Activated CD4-positive, alpha-beta memory T cell treated with anti-CD3 and anti-CD28 coated beads for 36 hours (primary cell): ENCODE data around the gene SPATA2L. TPM values are rescaled to one million over a fixed set of nuclear protein-coding genes. Genes with fewer than 3 reads are reported as not detected.

Experiments
- CTCF ChIA-PET: fragments of 350-600 bp; sonication (Branson Sonifier 250); formaldehyde crosslinking; loops from one replicate; lab custom pipeline; 2021; ENCODE audit warnings: antibody characterized with exemption, inconsistent platforms; lab: Charles Lee
- POLR2A ChIA-PET: fragments of 350-600 bp; sonication (Branson Sonifier 250); formaldehyde crosslinking; loops from one replicate; lab custom pipeline; 2021; ENCODE audit warnings: antibody characterized with exemption; lab: Charles Lee
- DNase-seq: peaks from one replicate; pipeline ENCODE4 v3.0.0-alpha.2; 2020
- H3K27ac Mint-ChIP-seq: one replicate; pipeline ENCODE4 v1.8.0; 2021; ENCODE audit warnings: mixed read lengths
- H3K27me3 Mint-ChIP-seq: one replicate; pipeline ENCODE4 v1.8.0; 2021; ENCODE audit warnings: mixed read lengths
- H3K36me3 Mint-ChIP-seq: one replicate; pipeline ENCODE4 v1.8.0; 2021; ENCODE audit warnings: mixed read lengths
- H3K4me1 Mint-ChIP-seq: one replicate; pipeline ENCODE4 v1.8.0; 2021; ENCODE audit warnings: low read depth, mixed read lengths
- H3K4me3 Mint-ChIP-seq: one replicate; pipeline ENCODE4 v1.8.0; 2021; ENCODE audit warnings: mild to moderate bottlenecking, mixed read lengths
- H3K9me3 Mint-ChIP-seq: one replicate; pipeline ENCODE4 v1.8.0; 2021; ENCODE audit warnings: mixed read lengths
- intact Hi-C: fragments of 100-400 bp; cut with micrococcal nuclease; formaldehyde crosslinking; loops from one replicate; pipeline ENCODE4 v1.15.1; 2023
- total RNA-seq, 2 experiments: library from RNA; stranded (reverse); gene quantifications; one replicate each; pipeline ENCODE4 v1.2.3, GENCODE V29; 2021

Gene SPATA2L
- total RNA-seq, 2 experiments from 2014 or later, result 6.8 to 7.6 TPM

- CTCF ChIA-PET, result interaction anchor here (1.6 to 1.9 kb wide), 2 partner anchors 38 to 123 kb away, joined by 6 to 8 read pairs; no protein-coding TSS in a partner anchor
- intact Hi-C loops, result loop anchor here (5.0 kb wide), 1 partner anchor 36 kb away; the partner anchor contains the start of gene SPATA2L
- POLR2A ChIA-PET, result no interaction called here
- Mint-ChIP-seq H3K4me1 (peaks cover 20% of the 10 kb centered on the region), H3K4me3 (no peak overlapping the region), H3K9me3 (no peaks in the 10 kb centered on the region), H3K27ac (no peak overlapping the region), H3K27me3 (no peaks in the 10 kb centered on the region), H3K36me3 (peaks cover 65% of the 10 kb centered on the region)
- no peak for DNase-seq
Observed at GRCh38 chr16:89738072-89738377, 36.5 kb upstream of the SPATA2L start.

GRCh38 chr16:89737341-89738071, 36.0 kb upstream of the SPATA2L start:
- Mint-ChIP-seq H3K27ac (peak overlapping the region; percentile 45), H3K4me3 (peak overlapping the region; percentile 32), H3K9me3 (no peaks in the 10 kb centered on the region), H3K27me3 (no peaks in the 10 kb centered on the region), H3K36me3 (peaks cover 66% of the 10 kb centered on the region), H3K4me1 (peaks cover 20% of the 10 kb centered on the region)
- intact Hi-C loops, result loop anchor here (2.0 to 5.0 kb wide), 2 partner anchors 15 to 35 kb away; partner anchors contain the start of gene SPATA2L
- POLR2A ChIA-PET, result interaction anchor here (0.6 to 1.2 kb wide), 3 partner anchors 13 to 106 kb away, joined by 3 to 5 read pairs (median 3); no protein-coding TSS in a partner anchor
- peak; percentile 65 for DNase-seq
- CTCF ChIA-PET, result interaction anchor here (1.3 to 1.9 kb wide), 3 partner anchors 32 to 123 kb away, joined by 6 to 11 read pairs (median 8); no protein-coding TSS in a partner anchor

- no peak for DNase-seq
- Mint-ChIP-seq H3K27ac (no peak overlapping the region), H3K9me3 (no peaks in the 10 kb centered on the region), H3K36me3 (peaks cover 73% of the 10 kb centered on the region), H3K27me3 (no peaks in the 10 kb centered on the region), H3K4me3 (no peak overlapping the region), H3K4me1 (peaks cover 29% of the 10 kb centered on the region)
- intact Hi-C loops, result loop anchor here (2.0 to 5.0 kb wide), 2 partner anchors 14 to 34 kb away; partner anchors contain the start of gene SPATA2L
- CTCF ChIA-PET, result interaction anchor here (1.3 to 1.9 kb wide), 3 partner anchors 31 to 124 kb away, joined by 6 to 11 read pairs (median 8); no protein-coding TSS in a partner anchor
- POLR2A ChIA-PET, result interaction anchor here (0.6 to 1.2 kb wide), 2 partner anchors 12 to 107 kb away, joined by 3 to 5 read pairs; no protein-coding TSS in a partner anchor
Observed at GRCh38 chr16:89736554-89736953, 35.0 kb upstream of the SPATA2L start.

- intact Hi-C loops, result no loop called here
Observed at GRCh38 chr16:89733792-89734191, 32.3 kb upstream of the SPATA2L start.

GRCh38 chr16:89733322-89733721, 31.8 kb upstream of the SPATA2L start:
- H3K4me3 Mint-ChIP-seq, result no peak overlapping the region
- peaks cover 58% of the 10 kb centered on the region for H3K36me3 Mint-ChIP-seq
- ChIA-PET CTCF (interaction anchor here (1.3 kb wide), 1 partner anchor 27 kb away, joined by 3 read pairs; no protein-coding TSS in a partner anchor), POLR2A (interaction anchor here (1.1 kb wide), 1 partner anchor 9 kb away, joined by 3 read pairs; no protein-coding TSS in a partner anchor)
- no peaks in the 10 kb centered on the region for H3K9me3 Mint-ChIP-seq
- peaks cover 34% of the 10 kb centered on the region for H3K4me1 Mint-ChIP-seq
- intact Hi-C loops, result no loop called here
- no peak overlapping the region for H3K27ac Mint-ChIP-seq
- no peak for DNase-seq
- H3K27me3 Mint-ChIP-seq, result no peaks in the 10 kb centered on the region

More at GRCh38 chr16:89733792-89734191, 32.3 kb upstream of the SPATA2L start:
- CTCF ChIA-PET, result interaction anchor here (1.3 kb wide), 1 partner anchor 28 kb away, joined by 3 read pairs; no protein-coding TSS in a partner anchor
- POLR2A ChIA-PET, result interaction anchor here (1.1 kb wide), 1 partner anchor 10 kb away, joined by 3 read pairs; no protein-coding TSS in a partner anchor
- Mint-ChIP-seq H3K27me3 (no peaks in the 10 kb centered on the region), H3K27ac (no peak overlapping the region), H3K4me3 (no peak overlapping the region), H3K36me3 (peaks cover 62% of the 10 kb centered on the region), H3K9me3 (no peaks in the 10 kb centered on the region), H3K4me1 (peaks cover 34% of the 10 kb centered on the region)
- DNase-seq, result no peak

GRCh38 chr16:89732918-89733242, 31.4 kb upstream of the SPATA2L start:
- Mint-ChIP-seq H3K9me3 (no peaks in the 10 kb centered on the region), H3K4me1 (peaks cover 34% of the 10 kb centered on the region), H3K27me3 (no peaks in the 10 kb centered on the region), H3K4me3 (no peak overlapping the region), H3K27ac (peak overlapping the region; percentile 42), H3K36me3 (peaks cover 56% of the 10 kb centered on the region)
- intact Hi-C loops, result no loop called here
- POLR2A ChIA-PET, result interaction anchor here (1.1 kb wide), 1 partner anchor 9 kb away, joined by 3 read pairs; no protein-coding TSS in a partner anchor
- no peak for DNase-seq
- CTCF ChIA-PET, result interaction anchor here (1.3 kb wide), 1 partner anchor 27 kb away, joined by 3 read pairs; no protein-coding TSS in a partner anchor

GRCh38 chr16:89732142-89732917, 30.8 kb upstream of the SPATA2L start:
- H3K27me3 Mint-ChIP-seq, result no peaks in the 10 kb centered on the region
- H3K4me1 Mint-ChIP-seq, result peaks cover 34% of the 10 kb centered on the region
- no peak for DNase-seq
- H3K27ac Mint-ChIP-seq, result peak overlapping the region; percentile 42
- ChIA-PET POLR2A (interaction anchor here (0.6 kb wide), 1 partner anchor 241 kb away, joined by 4 read pairs; no protein-coding TSS in a partner anchor), CTCF (interaction anchor here (1.2 kb wide), 1 partner anchor 30 kb away, joined by 3 read pairs; no protein-coding TSS in a partner anchor)
- no peak overlapping the region for H3K4me3 Mint-ChIP-seq
- intact Hi-C loops, result no loop called here
- H3K9me3 Mint-ChIP-seq, result no peaks in the 10 kb centered on the region
- peaks cover 55% of the 10 kb centered on the region for H3K36me3 Mint-ChIP-seq

- peaks cover 54% of the 10 kb centered on the region for H3K36me3 Mint-ChIP-seq
- ChIA-PET CTCF (no interaction called here), POLR2A (no interaction called here)
- H3K9me3 Mint-ChIP-seq, result no peaks in the 10 kb centered on the region
- peaks cover 34% of the 10 kb centered on the region for H3K4me1 Mint-ChIP-seq
- no peaks in the 10 kb centered on the region for H3K27me3 Mint-ChIP-seq
- no peak for DNase-seq
- no peak overlapping the region for H3K4me3 Mint-ChIP-seq
- H3K27ac Mint-ChIP-seq, result no peak overlapping the region
- intact Hi-C loops, result no loop called here
Observed at GRCh38 chr16:89730610-89731234, 29.2 kb upstream of the SPATA2L start.

GRCh38 chr16:89729863-89730593, 28.5 kb upstream of the SPATA2L start:
- no peaks in the 10 kb centered on the region for H3K27me3 Mint-ChIP-seq
- no peaks in the 10 kb centered on the region for H3K9me3 Mint-ChIP-seq
- intact Hi-C loops, result no loop called here
- H3K36me3 Mint-ChIP-seq, result peaks cover 48% of the 10 kb centered on the region
- CTCF ChIA-PET, result no interaction called here
- H3K4me3 Mint-ChIP-seq, result no peak overlapping the region
- POLR2A ChIA-PET, result no interaction called here
- no peak for DNase-seq
- peaks cover 34% of the 10 kb centered on the region for H3K4me1 Mint-ChIP-seq
- peak overlapping the region; percentile 23 for H3K27ac Mint-ChIP-seq

- intact Hi-C loops, result no loop called here
- Mint-ChIP-seq H3K36me3 (peaks cover 40% of the 10 kb centered on the region), H3K4me1 (peaks cover 36% of the 10 kb centered on the region), H3K9me3 (no peaks in the 10 kb centered on the region), H3K27me3 (no peaks in the 10 kb centered on the region), H3K4me3 (no peak overlapping the region), H3K27ac (peak overlapping the region; percentile 24)
- no peak for DNase-seq
- ChIA-PET POLR2A (no interaction called here), CTCF (no interaction called here)
Observed at GRCh38 chr16:89729293-89729692, 27.8 kb upstream of the SPATA2L start.
